NCI-H2227 (cell line): Measurements from ENCODE around the gene HARS1.
A peak's percentile ranks its signal among the peaks of the same experiment; 100 is the strongest.
"Not testable (repeated sequence)": the region's sequence is repeated elsewhere in the genome, so short reads cannot be mapped to it uniquely, and the experiment has no call there.

Experiments used
- DNase-seq: peaks from one replicate; lab custom pipeline; 2025; ENCODE audit not compliant: unreplicated experiment; lab: John Stamatoyannopoulos, UW

Gene HARS1

DNA sequence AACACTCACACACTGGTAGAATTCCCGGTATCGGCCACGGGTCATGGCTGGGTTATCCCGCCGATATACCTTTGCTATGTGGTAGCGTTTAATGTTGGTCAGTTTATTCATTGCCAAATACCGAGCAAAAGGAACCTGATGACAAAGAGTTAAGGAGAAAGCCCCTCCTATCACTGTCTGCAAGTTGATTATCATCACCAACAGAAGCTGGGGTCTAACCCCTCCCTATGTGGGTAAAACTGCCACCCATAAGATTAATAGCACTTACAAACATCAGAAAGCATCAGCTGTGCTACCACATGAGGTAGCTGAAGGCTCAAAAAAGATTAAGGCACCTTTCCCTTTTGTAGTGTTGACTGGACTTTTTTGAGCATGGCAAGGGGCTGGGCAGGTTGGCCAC, 12.2 kb downstream of the HARS1 start:
- no peak for DNase-seq

DNA sequence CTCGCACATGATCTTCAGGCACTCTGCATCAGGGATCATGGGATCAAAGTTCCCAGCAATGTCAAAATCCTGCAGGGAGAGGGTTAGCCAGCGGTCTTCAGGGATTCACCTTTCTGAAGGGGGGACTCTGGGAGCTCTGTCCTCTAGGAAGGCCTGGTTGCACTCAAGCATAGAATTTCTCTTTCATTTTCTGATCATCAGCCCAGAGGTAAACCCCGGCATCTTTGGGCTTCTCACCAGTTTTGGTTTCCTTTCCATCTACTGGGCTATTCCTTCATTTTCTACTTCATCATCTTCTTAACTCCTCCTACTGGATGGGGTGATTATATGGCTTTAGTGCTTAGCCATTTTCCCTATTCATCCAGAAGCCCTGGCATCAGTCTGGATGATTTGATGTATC, 13.2 kb downstream of the HARS1 start:
- no peak for DNase-seq

DNA sequence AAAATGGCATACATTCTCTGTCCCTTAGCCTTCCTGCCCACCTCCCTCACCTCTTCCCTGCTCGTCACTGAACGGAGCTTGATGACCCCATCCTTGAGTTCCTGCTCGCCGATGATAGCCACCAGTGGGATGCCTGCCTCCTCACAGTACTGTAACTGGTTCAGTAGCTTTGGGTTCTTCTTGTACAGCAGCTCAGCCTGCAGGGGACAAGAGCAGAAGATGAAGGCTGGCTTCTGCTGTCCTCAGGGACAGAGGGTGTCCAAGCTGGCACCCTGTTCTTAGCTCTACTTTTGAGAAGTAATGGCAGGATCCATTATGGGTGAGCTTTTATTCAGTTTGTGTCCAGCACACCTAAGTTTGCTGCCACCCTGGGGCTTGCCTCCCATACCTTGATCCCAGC, 16.5 kb downstream of the HARS1 start:
- no peak for DNase-seq

DNA sequence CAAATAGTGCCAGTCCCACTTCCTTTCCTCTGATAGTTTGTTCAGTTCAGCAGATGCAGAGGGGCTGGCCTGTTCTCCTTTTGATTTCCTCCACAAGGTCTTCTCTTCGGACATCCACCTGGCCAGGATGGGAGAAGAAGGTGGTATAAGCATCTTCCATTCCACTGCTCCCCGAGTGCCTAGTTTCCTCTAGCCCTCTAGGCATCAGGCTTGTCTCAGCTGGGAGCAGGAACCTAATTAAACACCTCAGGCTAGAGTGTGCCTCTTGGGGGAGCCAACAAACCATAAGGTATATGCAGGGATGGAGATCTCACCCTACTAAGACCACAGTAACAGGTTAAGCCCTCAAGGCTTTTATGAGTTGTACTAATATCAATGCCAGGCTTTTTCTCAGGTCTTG, 17.0 kb downstream of the HARS1 start:
- DNase-seq = no peak

DNA sequence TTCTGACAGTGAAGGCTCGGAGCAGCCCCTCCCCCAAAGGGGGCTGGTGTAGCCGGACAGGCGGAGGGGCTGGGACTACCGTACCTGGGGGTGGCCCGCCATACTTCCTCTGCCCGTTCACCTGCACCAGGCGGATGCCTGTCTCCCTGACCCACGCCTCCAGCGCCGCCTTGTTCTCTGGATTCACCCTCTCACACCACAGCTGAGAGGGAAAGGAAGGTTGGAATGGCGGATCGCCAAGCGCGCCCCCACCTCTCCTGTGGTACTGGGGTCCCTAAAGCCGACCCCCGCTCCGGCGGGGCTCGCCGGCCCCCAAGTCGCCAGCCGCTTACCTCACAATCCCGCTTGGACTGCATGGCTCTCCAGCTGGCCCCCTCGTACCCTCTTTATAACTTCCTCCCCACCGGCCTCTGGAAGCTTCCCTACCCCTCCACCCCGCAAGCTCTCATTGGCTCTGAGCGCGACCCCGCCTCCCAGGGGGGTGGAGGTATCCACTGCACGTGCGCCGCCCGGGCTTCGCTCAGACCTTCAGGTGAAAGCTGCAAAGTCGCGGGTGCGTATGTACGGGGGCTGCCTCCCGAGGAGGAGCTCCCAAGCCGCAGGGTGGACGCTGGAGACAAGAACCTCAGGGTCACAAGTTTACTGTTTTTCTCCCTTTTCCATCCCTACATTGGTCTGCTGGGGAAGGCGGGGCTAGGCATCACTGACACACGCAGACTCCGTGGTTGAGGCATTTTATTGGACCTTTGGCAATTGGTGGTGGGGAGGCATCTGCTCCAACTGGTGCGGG, 17.8 kb downstream of the HARS1 start, which contains the start of gene DND1:
Gene DND1, minus strand, starts transcription at position 390 of the 790 bp plus-strand sequence. Its CDS starts 34 bp downstream, at position 356.
- DNase-seq = no peak

DNA sequence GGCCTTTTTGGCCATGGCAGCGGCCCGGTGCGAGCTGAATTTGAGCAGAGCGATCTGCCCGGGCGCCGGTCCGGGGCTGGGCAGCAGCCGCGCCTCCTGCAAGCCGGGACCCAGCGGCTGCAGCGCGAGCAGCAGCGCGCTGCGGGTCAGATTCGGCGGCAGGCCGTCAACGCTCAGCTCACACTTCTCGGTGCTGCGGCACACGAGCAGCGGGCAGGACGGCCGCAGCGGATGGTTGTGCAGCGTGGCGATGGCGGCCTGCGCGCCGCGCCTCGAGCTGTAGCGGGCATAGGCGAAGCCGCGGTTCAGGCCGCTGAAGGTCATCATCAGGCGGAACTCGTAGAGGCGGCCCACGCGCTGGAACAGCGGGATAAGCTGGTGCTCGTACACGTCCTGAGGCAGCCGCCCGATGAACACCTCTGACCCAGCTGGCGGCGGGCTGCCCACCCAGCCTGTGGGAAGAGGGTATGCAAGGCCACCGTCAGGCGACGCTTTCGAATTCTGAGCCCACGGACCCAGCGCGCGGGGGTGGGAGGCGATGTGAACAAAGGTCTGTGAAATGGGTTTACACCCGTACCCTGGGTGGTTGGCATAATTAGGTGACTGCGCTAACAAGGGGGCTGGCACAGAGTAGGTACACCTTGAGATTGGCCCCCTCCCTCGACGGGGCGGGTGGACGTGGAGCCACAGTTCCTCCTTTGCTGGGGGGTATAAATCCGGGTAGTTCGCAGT, 18.5 kb downstream of the HARS1 start:
- DNase-seq = no peak

DNA sequence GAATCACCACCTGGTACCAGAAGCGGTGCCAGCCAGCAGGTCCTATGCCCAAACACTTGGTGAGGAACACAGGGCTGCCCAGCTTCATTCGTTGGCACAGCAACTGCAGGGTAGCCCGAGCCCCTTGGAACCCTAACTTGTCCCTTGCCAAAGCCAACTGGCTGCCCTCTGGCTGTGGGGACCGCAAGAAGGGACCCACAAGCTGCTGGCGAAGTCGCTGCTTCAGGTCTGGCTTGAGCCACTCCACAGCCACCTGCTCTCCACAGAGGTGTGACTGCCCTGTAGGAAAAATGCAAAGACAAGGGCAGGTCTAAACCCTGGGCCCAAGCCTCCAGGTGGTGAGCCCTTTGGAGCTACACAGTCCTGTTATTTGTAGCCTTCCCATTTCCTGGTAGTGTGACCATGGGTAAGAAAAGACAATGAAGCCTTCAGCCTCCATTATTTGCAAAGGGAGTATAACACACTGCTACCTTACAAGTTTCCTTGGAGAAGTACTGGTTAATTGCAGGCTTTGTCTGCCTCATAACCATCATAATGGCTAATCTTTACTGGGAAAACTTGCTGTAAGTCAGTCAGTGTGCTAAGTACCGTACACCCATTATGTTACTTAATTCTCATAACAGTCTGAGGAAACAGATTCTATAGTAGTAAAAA, 19.6 kb downstream of the HARS1 start:
- no peak for DNase-seq

DNA sequence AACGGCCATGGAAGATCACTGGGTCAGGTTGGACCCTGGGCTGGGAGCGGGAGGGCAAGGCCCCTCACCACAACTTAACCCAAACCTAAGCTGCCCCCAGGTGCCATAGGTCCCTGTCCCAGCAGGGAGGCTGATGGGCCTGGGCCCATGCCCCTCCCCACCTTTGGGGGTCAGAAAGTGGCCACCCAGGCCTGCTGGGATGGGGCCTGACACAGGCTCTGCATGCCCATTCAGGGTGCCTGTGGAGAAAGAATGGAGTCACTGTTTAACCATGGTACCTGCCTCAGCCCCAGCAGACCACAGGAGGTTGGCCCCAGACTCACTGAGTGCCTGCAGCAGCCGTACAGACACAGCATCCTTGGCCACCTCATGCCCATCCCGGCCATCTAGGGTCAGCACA, 20.1 kb downstream of the HARS1 start:
- not testable (repeated sequence) for DNase-seq

DNA sequence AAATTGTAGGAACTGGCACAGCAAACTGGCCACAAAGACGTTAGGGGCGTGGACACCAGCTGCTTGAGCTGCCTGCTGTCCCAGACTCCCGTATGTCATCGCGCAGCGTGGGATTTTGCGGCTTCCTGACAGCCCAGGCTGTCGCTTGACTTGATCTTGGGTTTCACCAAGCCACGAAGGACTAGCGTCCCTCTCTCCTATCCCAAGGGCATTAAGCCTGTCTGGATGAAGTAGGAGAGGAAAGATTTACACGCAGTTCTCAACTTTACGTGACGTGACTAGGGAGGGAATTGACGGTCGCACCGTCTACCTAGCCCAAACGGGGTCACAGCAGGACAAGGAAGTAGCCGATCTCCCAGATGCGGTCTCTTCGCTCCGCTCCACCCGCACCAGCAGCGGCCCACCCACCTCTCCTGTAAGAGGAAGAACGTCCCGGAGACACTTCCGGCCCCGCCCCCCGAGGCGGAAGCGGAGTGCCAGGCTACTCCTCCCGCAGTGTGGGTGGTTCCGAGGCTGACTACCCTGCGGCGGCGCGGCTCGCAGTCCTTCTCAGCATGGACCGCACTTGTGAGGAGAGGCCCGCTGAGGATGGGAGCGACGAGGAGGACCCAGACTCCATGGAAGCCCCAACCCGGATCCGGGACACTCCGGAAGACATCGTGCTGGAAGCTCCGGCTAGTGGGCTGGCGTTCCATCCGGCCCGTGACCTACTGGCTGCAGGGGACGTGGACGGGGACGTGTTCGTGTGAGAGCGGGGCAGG, 26.6 kb downstream of the HARS1 start, which contains the start of gene WDR55:
Gene WDR55, plus strand, starts transcription at position 546 of the 761 bp plus-strand sequence. Its CDS starts 9 bp downstream, at position 555.
- peak; percentile 94 for DNase-seq

DNA sequence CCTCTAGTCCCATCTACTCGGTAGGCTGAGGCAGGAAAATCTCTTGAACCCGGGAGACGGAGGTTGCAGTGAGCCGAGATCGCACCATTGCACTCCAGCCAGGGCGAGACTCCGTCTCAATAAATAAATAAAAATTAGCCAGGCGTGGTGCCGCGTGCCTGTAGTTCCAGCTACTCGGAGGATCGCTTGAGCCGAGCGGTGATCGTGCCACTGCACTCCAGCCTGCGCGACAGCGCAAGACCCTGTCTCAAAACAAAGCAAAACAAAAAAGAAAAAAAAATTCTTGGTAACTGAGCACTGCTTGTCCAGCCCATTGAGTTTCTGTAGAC, 27.2 kb downstream of the HARS1 start:
- DNase-seq = no peak

DNA sequence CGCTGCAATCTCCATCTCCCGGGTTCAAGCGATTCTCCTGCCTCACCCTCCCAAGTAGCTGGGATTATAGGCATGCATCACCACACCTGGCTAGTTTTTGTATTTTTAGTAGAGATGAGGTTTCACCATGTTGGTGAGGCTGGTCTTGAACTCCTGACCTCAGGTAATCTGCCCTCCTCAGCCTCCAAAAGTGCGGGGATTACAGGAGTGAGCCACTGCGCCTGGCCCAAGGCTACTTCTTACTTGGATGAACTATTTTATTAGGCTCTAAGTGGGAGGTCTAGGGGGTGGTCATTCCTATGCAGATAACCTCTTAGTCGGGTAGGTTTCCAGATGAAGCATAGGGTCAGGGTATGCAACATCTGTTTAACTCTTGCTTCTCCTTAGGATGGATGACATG, 30.8 kb downstream of the HARS1 start:
- DNase-seq = not testable (repeated sequence)

DNA sequence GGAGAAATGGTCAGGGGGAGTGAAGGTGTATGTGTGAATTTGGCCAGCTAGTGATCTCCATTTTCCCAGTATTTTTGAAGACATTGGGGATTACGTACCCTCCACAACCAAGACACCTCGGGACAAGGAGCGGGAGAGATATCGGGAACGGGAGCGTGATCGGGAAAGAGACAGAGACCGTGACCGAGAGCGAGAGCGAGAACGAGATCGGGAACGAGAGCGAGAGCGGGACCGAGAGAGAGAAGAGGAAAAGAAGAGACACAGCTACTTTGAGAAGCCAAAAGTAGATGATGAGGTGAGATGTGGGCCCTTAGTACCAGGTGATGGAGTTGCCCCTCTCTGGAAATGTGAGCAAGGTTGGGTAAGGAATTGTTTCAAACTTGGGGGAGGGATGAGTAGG, 32.3 kb downstream of the HARS1 start:
- DNase-seq = no peak

DNA sequence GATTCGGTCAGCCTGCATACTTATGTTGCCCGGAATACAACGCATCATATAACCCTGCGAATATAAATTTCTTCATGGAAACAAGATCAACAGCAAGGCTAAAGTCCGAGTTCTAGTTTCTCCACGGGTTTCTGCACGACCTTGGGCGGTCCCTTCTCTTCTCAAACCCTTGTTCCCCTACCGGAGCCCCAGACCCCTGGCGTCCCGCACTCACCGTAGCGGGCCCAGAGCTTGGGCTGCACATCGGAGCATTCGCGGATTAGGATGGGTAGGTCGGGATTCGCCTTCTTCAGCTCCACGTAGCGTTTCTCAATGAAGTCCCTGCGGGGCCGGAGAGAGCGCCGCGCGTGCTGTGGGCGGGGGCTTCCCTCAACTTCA, 44.1 kb downstream of the HARS1 start:
- DNase-seq = no peak

DNA sequence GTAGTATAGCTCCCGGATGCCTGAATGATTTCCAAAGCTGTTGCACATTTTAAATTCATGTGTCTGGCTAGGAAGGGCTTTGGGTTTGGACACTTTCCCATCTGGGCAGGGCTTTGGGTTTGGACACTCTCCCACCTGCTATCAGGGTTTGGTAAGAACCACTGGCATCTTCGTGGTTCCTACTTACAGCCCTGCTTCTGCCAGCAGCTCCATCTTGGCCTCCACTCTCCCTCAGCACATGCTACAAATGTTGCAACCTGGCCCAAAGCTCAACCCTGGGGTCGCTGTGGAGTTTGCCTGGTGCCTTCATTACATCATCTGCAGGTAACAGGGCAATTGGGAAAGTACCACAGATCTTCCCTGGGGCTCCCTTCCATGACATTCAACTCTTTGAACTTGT, 48.5 kb downstream of the HARS1 start:
- DNase-seq = no peak

DNA sequence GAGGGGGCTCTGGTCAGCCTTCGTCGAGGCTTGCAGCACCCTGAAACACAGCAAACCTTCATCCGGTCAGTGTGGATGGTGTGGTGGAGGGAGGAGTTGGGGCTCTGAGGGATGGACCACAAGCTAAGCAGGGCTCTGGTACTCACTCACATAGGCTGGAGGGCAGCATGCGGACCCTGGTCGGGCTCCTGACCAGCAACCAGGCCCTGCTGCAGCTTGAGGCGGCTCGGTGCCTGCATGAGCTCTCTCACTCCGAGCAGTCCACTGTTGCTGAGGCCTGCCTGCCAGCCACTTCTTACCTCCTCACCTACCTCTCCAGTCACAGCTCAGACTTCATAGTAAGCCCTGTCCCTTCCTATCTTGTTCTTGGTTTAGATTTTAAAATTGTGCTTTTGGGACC, 49.5 kb downstream of the HARS1 start:
- no peak for DNase-seq

DNA sequence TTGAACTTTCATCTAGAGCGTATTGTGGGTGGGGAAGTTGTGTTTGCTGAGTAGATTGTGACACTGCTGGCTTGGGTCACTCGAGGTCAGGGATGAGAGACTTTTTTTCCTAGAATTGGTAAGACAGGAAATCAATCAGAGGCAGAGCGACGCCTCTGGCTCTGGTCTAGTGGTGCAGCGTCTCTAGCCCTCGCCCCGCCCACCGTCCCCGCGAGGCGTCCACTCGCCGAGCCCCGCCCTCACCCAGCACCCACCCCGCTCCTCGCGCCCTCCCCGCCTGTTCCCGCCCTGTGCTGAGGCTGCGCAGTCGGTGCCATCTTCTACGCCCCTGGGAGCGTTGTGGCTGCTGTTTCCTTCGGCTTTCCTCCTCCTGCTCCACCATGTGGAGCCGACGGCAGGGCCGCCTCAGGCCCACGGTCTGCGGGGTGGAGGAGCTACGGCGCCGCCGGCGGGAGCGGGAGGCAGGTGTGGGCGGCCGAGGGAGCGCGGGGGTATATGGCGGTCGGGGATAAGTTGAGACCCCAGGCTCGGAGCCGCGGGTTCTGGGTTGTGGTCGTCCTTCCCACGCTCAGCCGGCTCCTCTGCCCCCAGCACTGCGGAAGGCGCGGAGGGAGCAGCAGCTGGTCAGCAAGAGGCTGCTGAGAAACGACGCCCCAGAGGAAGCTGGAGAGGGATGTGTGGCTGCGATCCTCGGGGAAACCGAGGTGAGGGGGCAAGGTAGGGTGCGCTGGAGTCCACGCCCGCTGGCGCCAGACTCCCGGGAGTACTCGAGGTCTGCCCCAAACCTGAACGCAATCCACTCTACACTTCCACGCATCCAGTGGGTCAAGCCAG, 51.8 kb downstream of the HARS1 start, which contains the start of gene TMCO6:
Gene TMCO6, plus strand, starts transcription at position 304 of the 834 bp plus-strand sequence. Its CDS starts 77 bp downstream, at position 381.
- peak; percentile 93 for DNase-seq

DNA sequence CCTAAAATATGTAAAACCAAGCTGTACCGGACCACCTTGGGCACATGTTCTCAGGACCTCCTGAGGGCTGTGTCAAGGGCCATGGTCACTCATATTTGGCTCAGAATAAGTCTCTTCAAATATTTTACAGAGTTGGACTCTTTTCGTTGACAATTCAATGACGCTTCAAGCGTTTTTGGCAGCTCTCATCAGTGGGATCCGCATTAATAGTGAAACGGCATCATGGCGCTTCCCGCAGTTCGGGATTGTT, 52.3 kb downstream of the HARS1 start:
- DNase-seq = not testable (repeated sequence)

DNA sequence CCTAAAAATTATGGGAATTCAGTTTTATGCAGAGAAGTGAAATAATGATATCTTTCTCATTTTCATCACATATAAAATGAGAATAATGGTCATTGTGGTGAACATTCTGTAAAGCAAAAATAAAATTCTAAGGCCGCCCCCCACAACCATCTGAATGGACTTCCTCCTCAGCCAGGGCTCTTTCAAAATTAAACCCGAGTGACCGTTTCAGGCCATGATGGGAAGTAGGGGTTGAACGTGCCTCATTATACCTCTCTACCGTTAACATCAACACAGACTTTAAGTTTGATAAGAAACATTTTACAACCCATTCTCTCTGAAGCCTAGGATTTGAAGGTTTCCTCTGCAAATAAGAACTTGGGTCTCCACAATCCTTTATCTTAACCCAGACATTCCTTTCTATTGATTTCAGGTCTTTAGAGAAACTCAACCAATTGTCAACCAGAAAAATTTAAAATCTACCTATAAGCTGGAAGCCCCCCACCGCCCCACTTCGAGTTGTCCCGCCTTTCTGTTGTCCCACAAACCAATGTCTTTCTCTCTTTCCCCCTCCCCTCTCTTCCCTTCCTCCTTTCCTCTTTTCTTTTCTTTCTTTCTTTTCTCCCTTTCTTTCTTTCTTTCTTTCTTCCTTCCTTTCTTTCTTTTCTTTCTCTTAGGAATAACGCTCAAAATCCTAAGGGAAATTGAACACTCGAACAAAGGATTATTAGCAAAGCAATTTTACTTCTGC, 53.6 kb downstream of the HARS1 start:
- no peak for DNase-seq

DNA sequence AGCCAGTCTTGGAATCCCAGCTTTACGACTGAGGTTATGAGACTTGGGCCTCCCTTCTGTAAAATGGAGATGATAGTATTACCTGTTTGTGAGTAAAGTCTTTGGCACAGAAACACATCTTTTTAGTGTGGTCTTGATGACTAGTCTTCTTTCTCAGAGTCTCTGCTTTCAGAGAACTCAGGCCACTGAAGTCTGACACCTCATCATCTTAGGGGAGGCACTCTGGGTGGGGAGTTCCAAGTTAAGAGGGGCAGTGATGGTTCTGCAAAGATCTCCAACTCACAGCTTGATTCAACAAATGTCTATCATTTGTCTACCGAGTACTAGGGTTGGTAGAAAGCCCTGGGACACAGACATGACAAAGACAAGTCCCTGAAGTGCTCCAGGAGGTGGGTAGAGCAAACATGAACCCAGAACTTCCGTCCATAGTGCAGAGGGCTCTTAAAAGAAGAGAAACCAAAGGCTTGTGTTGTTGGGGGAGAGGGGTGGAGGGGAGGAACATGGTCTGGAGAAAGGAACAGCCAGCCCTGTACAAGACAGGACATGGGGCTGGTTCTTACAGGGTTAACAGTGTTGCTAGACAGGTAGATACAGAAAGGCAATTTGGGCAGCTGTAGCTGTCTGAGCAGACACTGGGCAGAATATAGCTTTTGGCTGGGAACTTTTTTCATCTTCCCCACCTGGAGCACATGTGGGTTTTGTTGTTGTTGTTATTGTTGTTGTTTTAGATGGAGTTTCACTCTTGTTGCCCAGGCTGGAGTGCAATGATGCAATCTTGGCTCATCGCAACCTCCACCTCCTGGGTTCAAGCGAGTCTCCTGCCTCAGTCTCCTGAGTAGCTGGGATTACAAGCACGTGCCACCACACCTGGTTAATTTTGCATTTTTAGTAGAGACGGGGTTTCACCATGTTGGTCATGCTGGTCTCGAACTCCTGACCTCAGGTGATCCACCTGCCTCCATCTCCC, 55.6 kb downstream of the HARS1 start:
- DNase-seq = no peak
